ENCODE results near the gene MDP1.

The MDP1 gene

GRCh38 chr14:24196071-24197055 is 19.5 kb downstream of the MDP1 start:
- DNase-seq = no peak

DNA sequence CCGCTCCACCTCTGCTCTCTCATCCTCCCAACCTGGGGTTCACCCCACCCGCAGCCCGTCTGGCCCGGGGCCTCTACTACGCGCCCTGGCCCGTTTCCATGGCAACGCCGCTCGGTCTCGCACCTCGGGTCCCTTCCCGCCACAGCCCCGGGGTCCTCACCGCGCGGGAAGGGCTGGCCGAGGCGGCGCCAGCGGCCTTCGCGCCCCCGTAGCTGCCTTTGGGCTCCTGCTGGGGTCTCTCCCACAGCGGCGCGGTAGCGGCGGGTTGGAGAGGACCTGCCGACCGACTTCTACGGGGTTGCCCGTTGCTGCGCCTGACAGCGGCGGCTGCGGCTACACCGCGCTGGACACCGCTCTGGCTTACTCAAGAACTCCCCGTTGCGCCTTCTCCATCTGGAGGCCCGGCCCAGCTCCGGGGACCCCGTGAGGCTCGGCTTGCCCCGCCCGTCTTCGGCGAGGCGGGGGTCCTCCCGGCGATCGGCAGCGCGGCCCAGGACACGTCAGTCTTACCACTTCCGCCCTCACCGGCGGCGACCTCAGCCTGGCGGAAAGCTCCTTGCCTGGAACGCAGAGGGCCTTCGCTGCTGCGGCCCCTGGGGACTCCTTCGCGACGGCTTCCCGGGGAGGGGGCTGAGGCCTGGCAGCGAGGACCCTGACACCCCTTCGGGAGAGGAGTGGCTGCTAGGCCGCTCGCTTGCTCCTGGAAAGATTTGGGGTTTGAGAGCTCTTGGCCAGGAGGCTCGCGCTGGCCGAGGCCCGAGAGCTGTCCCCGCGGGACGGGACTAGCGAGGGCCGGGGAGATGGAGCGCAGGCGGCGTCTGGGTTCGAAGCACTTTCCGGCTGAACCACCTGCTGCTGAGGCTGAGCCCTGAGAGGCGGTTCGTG is 20.4 kb downstream of the MDP1 start, which contains the start of gene TM9SF1:
Gene TM9SF1, minus strand, starts transcription at position 256 of the 885 bp plus-strand sequence. CDS start 422 bp downstream, outside the sequence.
- DNase-seq = peak; percentile 73

GRCh38 chr14:24194873-24195185 is 21.0 kb downstream of the MDP1 start:
- DNase-seq = no peak

GRCh38 chr14:24194186-24194872 is 21.5 kb downstream of the MDP1 start:
- DNase-seq = no peak

GRCh38 chr14:24192933-24193332 is 22.9 kb downstream of the MDP1 start:
- no peak for DNase-seq

- DNase-seq = no peak
These were observed 25.4 kb downstream of the MDP1 start for GRCh38 chr14:24190416-24190815.

GRCh38 chr14:24189460-24189859 is 26.4 kb downstream of the MDP1 start:
- DNase-seq = no peak

DNA sequence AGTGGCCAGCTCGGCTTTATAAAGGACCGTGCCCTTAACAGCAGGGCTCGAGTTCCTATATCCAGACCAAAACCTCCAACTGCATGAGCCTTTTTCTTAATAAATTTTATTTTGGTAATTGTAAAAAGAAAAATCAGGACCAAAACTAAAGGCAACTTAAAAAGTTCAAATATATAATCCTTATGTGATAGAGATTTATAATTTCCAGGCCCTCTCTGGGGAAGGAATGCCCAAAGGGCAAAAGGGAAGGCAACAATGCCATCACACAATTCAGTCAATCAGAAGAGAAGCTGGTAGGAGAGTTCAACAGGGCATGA is 26.8 kb downstream of the MDP1 start:
- no peak for DNase-seq

- DNase-seq = peak; percentile 95
These were observed 27.4 kb downstream of the MDP1 start, which contains the start of gene IPO4 for GRCh38 chr14:24188251-24189058. Gene IPO4 (minus strand): TSS chr14:24188816. CDS start chr14:24188787, 29 bp downstream.

DNA sequence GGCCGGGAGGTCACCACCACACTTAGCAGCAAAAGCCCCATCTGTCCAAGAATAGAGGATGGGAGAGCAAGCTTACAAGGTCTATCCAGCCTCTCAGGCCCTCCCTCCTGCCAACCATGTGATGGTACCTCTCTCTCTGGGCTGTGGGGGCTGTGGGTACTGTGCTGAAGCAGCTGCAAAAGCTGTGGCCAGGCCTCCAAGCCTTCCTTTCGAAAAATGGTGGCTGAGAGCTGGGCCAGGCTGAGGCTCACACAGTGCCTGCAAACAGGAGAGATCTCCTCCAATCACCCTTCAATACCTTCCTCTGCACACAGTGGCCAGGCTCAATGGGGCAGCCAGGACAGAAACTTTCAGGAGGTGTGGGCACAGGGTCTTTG is 28.3 kb downstream of the MDP1 start:
- DNase-seq = no peak

- no peak for DNase-seq
These were observed 28.9 kb downstream of the MDP1 start for GRCh38 chr14:24186831-24187538.

GRCh38 chr14:24185741-24186140 is 30.1 kb downstream of the MDP1 start:
- DNase-seq = no peak

GRCh38 chr14:24185026-24185425 is 30.8 kb downstream of the MDP1 start:
- DNase-seq = no peak

- DNase-seq = no peak
These were observed 31.5 kb downstream of the MDP1 start for GRCh38 chr14:24184104-24184970.

GRCh38 chr14:24183014-24183481 is 32.8 kb downstream of the MDP1 start:
- DNase-seq = no peak

- no peak for DNase-seq
These were observed 33.6 kb downstream of the MDP1 start for GRCh38 chr14:24182110-24182882.

GRCh38 chr14:24181371-24182077 is 34.3 kb downstream of the MDP1 start:
- DNase-seq = no peak

DNA sequence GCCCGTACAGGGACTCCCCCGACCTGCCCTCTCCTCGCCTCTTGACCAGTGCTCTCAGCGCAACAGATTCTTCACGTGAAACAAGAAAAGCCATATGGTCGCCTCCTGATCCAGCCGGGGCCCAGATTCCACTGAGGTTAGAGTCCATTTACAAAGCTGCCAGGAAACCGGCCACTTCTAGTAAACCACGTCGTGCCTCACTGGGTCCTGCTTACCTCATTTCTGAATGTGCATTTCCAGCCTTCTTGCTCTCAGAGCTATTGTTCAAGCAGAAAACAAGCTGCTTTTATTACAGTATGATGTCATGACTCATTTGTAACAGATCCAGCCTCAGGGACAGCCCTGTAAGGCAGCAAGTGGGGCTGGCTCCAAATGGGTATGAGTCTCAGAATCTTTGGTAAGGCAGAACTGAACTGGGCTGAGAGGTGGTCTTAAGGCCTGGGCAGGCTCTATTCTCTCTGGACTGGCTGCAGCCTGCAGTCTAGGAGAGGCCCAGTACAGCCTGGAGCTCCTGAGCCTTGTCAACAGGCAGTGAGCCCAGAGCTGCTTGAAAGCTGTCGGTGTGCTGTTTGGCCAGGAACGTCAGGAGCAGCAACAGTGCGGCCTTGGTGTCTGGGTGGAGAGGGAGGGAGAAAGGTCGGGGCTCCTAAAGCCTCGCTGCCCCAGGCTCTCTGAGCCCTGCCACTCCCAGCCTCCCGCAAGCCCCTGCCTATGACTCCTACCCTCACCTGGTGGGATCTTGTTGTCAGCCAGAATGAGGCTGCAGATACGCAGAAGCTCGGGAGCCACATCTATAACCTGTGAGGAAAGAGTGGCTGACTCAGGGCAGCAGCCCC is 35.7 kb downstream of the MDP1 start:
- DNase-seq = no peak
